AG04449 (cell line): Measurements from ENCODE around the gene GMDS.

Source experiments
- CTCF ChIA-PET: fragments of 350-600 bp; formaldehyde crosslinking; extraction: SDS; loops from one replicate; lab custom pipeline; 2021; ENCODE audit warnings: antibody characterized with exemption; lab: Yijun Ruan, JAX
- POLR2A ChIA-PET: fragments of 400-600, 350-600 bp; formaldehyde crosslinking; extraction: SDS; loops from one replicate; lab custom pipeline; 2020; ENCODE audit warnings: antibody characterized with exemption, inconsistent platforms; lab: Yijun Ruan, JAX
- DNase-seq: peaks from one replicate; pipeline ENCODE4 v3.0.0-alpha.2; 2010; ENCODE audit warnings: low read depth, low spot score
- H3K4me3 ChIP-seq: 2 replicates; pipeline ENCODE4 v1.5.1; 2011; ENCODE audit warnings: low read depth, mild to moderate bottlenecking, control low read depth, low read length
- TF ChIP-seq, protein P1 (sequence below): IDR thresholded peaks from one replicate; pipeline ENCODE4 v1.5.1; 2011; ENCODE audit warnings: mild to moderate bottlenecking, moderate library complexity, low read length, control low read depth, inconsistent platforms; ENCODE audit not compliant: insufficient read depth; ENCODE audit errors: missing control alignments

The GMDS gene

GRCh38 chr6:1702580-1703051, 542.8 kb downstream of the GMDS start:
- H3K4me3 ChIP-seq, result no peak overlapping the region
- TF ChIP-seq, protein P1, sequence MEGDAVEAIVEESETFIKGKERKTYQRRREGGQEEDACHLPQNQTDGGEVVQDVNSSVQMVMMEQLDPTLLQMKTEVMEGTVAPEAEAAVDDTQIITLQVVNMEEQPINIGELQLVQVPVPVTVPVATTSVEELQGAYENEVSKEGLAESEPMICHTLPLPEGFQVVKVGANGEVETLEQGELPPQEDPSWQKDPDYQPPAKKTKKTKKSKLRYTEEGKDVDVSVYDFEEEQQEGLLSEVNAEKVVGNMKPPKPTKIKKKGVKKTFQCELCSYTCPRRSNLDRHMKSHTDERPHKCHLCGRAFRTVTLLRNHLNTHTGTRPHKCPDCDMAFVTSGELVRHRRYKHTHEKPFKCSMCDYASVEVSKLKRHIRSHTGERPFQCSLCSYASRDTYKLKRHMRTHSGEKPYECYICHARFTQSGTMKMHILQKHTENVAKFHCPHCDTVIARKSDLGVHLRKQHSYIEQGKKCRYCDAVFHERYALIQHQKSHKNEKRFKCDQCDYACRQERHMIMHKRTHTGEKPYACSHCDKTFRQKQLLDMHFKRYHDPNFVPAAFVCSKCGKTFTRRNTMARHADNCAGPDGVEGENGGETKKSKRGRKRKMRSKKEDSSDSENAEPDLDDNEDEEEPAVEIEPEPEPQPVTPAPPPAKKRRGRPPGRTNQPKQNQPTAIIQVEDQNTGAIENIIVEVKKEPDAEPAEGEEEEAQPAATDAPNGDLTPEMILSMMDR, result no peak
- ChIA-PET CTCF (interaction anchor here (0.9 to 8.3 kb wide), 9 partner anchors 15 to 710 kb away, joined by 3 to 78 read pairs (median 3); no protein-coding TSS in a partner anchor), POLR2A (interaction anchor here (0.9 to 1.6 kb wide), 2 partner anchors 15 to 92 kb away, joined by 3 to 7 read pairs; no protein-coding TSS in a partner anchor)
- no peak for DNase-seq

- CTCF ChIA-PET, result interaction anchor here (0.9 to 8.3 kb wide), 7 partner anchors 10 to 119 kb away, joined by 3 to 78 read pairs (median 5); no protein-coding TSS in a partner anchor
- TF ChIP-seq, protein P1, result no peak
- POLR2A ChIA-PET, result interaction anchor here (0.5 to 1.6 kb wide), 5 partner anchors 14 to 952 kb away, joined by 3 to 7 read pairs (median 3); no protein-coding TSS in a partner anchor
- H3K4me3 ChIP-seq, result peak overlapping the region; percentile 42
- peak; percentile 95 for DNase-seq
Observed at GRCh38 chr6:1701668-1702353, 543.6 kb downstream of the GMDS start.

DNA sequence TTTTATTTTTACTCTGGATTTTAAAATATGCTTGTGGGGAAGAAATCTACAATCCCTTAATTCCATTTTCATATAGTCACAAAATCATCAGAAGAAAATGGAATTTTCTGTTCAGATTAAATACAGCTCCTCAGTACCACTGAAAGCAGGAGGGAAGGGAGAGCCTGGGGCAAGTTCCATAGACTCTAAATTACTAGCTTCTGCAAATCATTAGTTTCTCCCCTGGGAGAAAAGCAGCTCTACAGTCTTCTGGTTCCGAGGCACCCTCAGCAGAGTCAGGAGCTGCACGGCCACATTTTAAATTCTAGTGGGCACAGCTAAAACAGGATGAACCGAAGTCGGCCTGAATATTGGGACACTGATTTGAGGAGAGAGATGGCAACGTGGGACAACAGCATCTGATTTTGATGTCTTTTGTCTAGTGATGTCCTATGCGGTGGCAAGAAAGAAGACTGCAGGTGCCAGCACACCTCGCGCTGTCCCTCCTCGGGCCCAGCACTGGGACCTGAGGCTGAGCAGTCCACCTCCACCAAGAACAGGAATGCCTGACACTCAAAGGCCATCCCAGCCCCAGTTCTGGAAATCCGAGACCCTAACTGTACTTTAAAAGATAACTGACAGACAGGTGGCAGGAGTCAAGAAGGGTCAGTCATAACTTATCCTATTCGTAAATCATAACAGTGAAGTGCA, 545.0 kb downstream of the GMDS start:
- CTCF ChIA-PET, result interaction anchor here (0.6 to 8.3 kb wide), 6 partner anchors 9 to 404 kb away, joined by 3 to 78 read pairs (median 4); no protein-coding TSS in a partner anchor
- POLR2A ChIA-PET, result no interaction called here

DNA sequence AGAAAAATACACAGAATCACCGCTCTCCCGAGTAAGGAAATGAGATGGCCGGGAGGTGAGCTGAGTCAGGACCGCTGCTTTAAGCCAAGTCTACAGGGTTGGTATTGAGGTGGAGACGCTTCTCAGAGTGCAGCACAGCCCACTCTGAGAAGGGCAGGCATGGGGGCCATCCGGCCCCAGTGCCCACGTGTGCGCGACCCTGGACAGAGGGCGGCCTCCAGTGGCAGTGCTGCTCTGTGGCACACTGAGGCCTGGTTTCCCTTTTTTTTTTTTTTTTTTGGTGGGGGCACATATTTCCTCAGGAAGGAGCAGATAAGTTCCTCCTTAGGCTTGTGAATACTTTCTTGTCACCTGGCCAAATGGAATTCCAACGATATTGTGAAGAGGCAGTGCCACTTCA, 546.9 kb downstream of the GMDS start:
- no peak overlapping the region for H3K4me3 ChIP-seq
- CTCF ChIA-PET, result interaction anchor here (1.1 to 8.3 kb wide), 3 partner anchors 8 to 99 kb away, joined by 3 to 78 read pairs (median 5); no protein-coding TSS in a partner anchor
- DNase-seq, result no peak
- POLR2A ChIA-PET, result no interaction called here
- TF ChIP-seq, protein P1, result no peak

More for the DNA sequence above, 545.0 kb downstream of the GMDS start:
- TF ChIP-seq, protein P1, result no peak
- no peak for DNase-seq
- no peak overlapping the region for H3K4me3 ChIP-seq

DNA sequence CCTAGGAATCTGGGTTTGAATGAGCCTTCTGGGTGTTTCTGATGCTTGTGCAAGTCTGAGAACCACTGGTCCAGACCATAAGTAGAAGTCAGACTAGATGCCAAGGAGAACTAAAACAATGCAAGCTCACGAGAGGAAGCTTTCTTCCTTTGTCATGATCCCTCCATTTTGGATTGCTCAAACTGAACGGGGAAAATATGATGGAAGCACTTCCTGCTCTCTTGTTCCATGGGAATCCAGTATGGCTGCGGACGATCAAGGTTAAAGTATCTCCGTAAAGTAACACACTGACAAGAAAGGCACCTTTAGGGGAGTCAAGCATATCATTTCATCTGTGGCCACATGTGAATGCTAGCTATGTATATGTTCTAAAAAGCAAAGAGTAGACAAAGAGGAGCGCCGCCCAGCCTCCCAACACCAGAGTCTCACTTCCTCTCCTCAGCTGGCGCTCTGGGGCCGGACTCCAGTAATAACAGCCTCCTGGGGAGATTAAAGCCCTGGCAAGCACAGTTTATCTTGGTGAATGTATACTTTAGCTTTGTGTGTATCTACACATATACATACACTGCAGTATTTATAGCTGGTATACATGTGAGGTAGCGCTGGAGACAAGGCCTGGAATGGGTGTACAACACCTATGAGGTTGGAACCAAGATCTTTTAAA, 547.6 kb downstream of the GMDS start:
- TF ChIP-seq, protein P1, result no peak
- POLR2A ChIA-PET, result no interaction called here
- no peak overlapping the region for H3K4me3 ChIP-seq
- CTCF ChIA-PET, result interaction anchor here (8.3 kb wide), 1 partner anchor 11 kb away, joined by 78 read pairs; no protein-coding TSS in a partner anchor
- no peak for DNase-seq
